Measurements from ENCODE around the gene MRPS6. TPM values are rescaled to one million over a fixed set of nuclear protein-coding genes. Genes with fewer than 3 reads are reported as not detected.

The MRPS6 gene
- total and polyA plus RNA-seq, 2 of the 13 experiments (the other 11 are each of a cell fraction or from before 2014, with no cell fraction given) = 14.2 to 26.9 TPM

DNA sequence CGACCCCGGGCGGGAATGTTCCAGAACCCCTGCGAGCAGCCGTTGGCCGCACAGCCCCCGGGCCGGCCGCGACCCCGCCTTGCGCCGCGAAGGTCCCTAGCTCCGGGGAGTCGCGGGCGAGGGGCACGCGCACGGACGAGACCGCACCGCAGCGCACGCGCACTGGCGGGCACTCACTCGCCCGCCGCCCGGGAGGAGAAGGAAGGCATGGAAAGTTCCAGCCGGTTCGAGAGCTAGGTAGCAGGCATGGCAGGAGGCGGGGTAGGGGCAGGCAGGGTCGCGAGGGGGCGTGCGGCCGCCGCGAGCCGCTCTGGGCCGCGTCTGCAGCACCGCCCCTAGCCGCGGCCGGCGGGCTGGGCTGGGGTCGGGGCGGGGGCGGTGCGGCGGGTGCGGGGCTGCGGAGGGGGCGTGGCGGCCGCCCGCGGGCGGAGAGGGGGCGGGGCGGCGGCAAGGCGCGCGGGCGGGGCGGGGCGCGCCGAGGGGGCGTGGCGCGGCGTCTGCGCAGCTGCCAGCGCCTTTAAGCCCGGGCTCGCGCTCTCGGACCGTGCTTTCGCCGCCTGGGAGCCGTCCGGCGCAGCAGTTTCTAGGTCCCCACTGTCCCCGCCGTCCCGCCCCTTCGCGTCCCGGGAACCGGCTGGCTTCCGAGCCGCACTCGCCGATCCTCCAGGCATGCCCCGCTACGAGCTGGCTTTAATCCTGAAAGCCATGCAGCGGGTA, at the start of gene MRPS6, which contains the start of gene SLC5A3 (continued):
- TF ChIP-seq TRAFD1 (CRISPR knock-in tag; IDR thresholded peaks at IDR 0.05; ENCODE audit: borderline replicate concordance) (no peak), ZNF33A (CRISPR knock-in tag; IDR thresholded peaks at IDR 0.05; ENCODE audit: borderline replicate concordance) (no peak), KLF15 (CRISPR knock-in tag; IDR thresholded peaks at IDR 0.05; ENCODE audit: borderline replicate concordance) (no peak), CHCHD3 (CRISPR knock-in tag; IDR thresholded peaks at IDR 0.05) (peak; percentile 35; the same call in 1 of the 2 replicates), SSRP1 (CRISPR knock-in tag; IDR thresholded peaks at IDR 0.05) (no peak; the same call in 1 of the 2 replicates), ZNF263 (CRISPR knock-in tag; IDR thresholded peaks at IDR 0.05) (no peak), NFYB (CRISPR knock-in tag; IDR thresholded peaks at IDR 0.05) (0 out of 2 replicates have a peak, but pooled peaks have one; percentile 15), ZSCAN25 (CRISPR knock-in tag; IDR thresholded peaks at IDR 0.05) (peak; percentile 39; the same call in 1 of the 2 replicates), TBX3 (IDR thresholded peaks at IDR 0.05; ENCODE audit: borderline replicate concordance) (no peak), CTCF (CRISPR knock-in tag; IDR thresholded peaks at IDR 0.05) (peak; percentile 73), ZUFSP (CRISPR knock-in tag; IDR thresholded peaks at IDR 0.05; ENCODE audit: borderline replicate concordance) (no peak), GTF3A (CRISPR knock-in tag; conservative IDR thresholded peaks at IDR 0.05) (no peak), ZNF777 (CRISPR knock-in tag; IDR thresholded peaks at IDR 0.05) (no peak), ZEB1 (IDR thresholded peaks at IDR 0.05; ENCODE audit: insufficient replicate concordance, low read depth) (no peak), EZH2 (conservative IDR thresholded peaks at IDR 0.05; ENCODE audit: low read depth, low read length) (no peak), NCOA1 (CRISPR knock-in tag; IDR thresholded peaks at IDR 0.05) (no peak), ELF1 (CRISPR knock-in tag; IDR thresholded peaks at IDR 0.05) (no peak), SMYD3 (CRISPR knock-in tag; IDR thresholded peaks at IDR 0.05) (no peak), JARID2 (CRISPR knock-in tag; IDR thresholded peaks at IDR 0.05; ENCODE audit: insufficient replicate concordance) (no peak), ZNF746 (CRISPR knock-in tag; IDR thresholded peaks at IDR 0.05) (no peak), ZNF563 (CRISPR knock-in tag; IDR thresholded peaks at IDR 0.05) (0 out of 2 replicates have a peak, but pooled peaks have one; percentile 43), SP1 (IDR thresholded peaks at IDR 0.05) (no peak), SP1 (CRISPR knock-in tag; IDR thresholded peaks at IDR 0.05) (peak; percentile 68), ZNF549 (CRISPR knock-in tag; IDR thresholded peaks at IDR 0.05) (no peak), ZNF354B (CRISPR knock-in tag; IDR thresholded peaks at IDR 0.05) (no peak), ZNF317 (CRISPR knock-in tag; IDR thresholded peaks at IDR 0.05) (no peak)
- TF ChIP-seq, protein P1, sequence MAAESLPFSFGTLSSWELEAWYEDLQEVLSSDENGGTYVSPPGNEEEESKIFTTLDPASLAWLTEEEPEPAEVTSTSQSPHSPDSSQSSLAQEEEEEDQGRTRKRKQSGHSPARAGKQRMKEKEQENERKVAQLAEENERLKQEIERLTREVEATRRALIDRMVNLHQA (CRISPR knock-in tag; IDR thresholded peaks at IDR 0.05) = no peak

All from HepG2 (cell line).